GM19397 (cell line): Measurements from ENCODE around the gene SF3B2.
"Not testable (repeated sequence)": the region's sequence is repeated elsewhere in the genome, so short reads cannot be mapped to it uniquely, and the experiment has no call there.

Experiments
- ATAC-seq: cut with Tn5 transposase; IDR thresholded peaks from one replicate; pipeline ENCODE4 v1.9.1; 2021; ENCODE audit warnings: mild to moderate bottlenecking, moderate library complexity; ENCODE audit not compliant: unreplicated experiment

SF3B2 gene

GRCh38 chr11:66104057-66104638 lies 52.0 kb downstream of the SF3B2 start:
- no peak for ATAC-seq

GRCh38 chr11:66106786-66107599 lies 54.8 kb downstream of the SF3B2 start:
- no peak for ATAC-seq

- no peak for ATAC-seq
Observed at GRCh38 chr11:66107600-66108510, 55.7 kb downstream of the SF3B2 start.

GRCh38 chr11:66109294-66109693 lies 57.1 kb downstream of the SF3B2 start:
- ATAC-seq, result no peak

GRCh38 chr11:66111158-66111557 lies 59.0 kb downstream of the SF3B2 start:
- ATAC-seq, result no peak

- ATAC-seq, result no peak
Observed at GRCh38 chr11:66112041-66112491, 59.9 kb downstream of the SF3B2 start.

GRCh38 chr11:66112601-66113499 lies 60.7 kb downstream of the SF3B2 start:
- no peak for ATAC-seq

- ATAC-seq, result not testable (repeated sequence)
Observed at GRCh38 chr11:66114957-66115356, 62.8 kb downstream of the SF3B2 start.

GRCh38 chr11:66115638-66116301 lies 63.6 kb downstream of the SF3B2 start:
- ATAC-seq, result no peak

- no peak for ATAC-seq
Observed at GRCh38 chr11:66116576-66117361, 64.6 kb downstream of the SF3B2 start.

GRCh38 chr11:66118847-66119246 lies 66.7 kb downstream of the SF3B2 start:
- no peak for ATAC-seq
